G401 (cell line): ENCODE data around the gene HIGD2A. TPM values are rescaled to one million over a fixed set of nuclear protein-coding genes. Genes with fewer than 3 reads are reported as not detected.
A peak's percentile ranks its signal among the peaks of the same experiment; 100 is the strongest.
"Not testable (repeated sequence)": the region's sequence is repeated elsewhere in the genome, so short reads cannot be mapped to it uniquely, and the experiment has no call there.

ENCODE experiments used
- DNase-seq: peaks from one replicate; pipeline ENCODE4 v3.0.0-alpha.2; 2015; ENCODE audit warnings: low spot score
- in situ Hi-C: cut with HindIII; loops from 2 replicates; pipeline ENCODE4 v1.10.0; 2016; ENCODE audit warnings: low sequenced_read_pairs, mixed read lengths
- total RNA-seq: library from RNA; depleted of rRNA; stranded (reverse); fragments of >200 nt; shearing (Covaris generic); gene quantifications from 2 replicates; pipeline ENCODE4 v1.2.3, GENCODE V29; 2014

The HIGD2A gene
- total RNA-seq, 1 experiment from 2014 or later = 119 TPM

DNA sequence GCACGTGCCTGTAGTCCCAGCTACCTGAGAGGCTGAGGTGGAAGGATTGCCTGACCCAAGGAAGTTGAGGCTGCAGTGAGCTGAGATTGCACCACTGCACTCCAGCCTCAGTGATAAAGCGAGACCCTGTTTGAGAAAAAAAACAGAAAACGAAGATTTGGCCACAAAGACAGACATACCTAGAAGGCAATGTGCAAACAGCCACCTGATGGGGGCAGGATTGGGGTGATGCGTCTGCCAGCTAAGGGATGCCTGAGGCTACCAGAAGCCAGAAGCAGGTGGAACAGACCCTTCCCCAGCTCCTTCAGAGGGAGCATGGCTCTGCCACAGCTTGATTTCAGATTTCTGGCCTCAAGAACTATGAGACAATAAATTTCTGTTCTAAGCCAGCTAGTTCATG, 2.9 kb downstream of the HIGD2A start:
- in situ Hi-C loops = no loop called here
- DNase-seq = no peak

DNA sequence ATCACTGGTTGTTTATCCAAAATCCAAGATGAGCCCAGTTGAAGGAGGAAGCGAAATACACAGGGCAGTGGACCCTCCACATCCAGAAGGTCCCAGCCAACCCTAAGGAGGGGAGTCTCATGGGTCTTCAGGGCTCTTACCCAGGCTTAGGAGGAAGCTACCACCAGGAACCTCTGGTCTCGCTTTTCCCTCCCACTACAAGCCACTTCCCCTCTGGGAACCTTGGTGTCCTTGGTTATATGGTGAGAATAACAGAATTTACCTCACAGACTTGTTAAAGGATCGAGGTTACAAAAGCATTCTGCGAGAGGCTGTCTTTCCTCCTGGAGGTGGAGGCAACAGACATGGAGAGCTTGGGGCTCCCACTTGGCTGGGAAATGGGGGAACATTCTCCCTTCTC, 3.4 kb downstream of the HIGD2A start:
- DNase-seq = no peak
- in situ Hi-C loops = no loop called here

DNA sequence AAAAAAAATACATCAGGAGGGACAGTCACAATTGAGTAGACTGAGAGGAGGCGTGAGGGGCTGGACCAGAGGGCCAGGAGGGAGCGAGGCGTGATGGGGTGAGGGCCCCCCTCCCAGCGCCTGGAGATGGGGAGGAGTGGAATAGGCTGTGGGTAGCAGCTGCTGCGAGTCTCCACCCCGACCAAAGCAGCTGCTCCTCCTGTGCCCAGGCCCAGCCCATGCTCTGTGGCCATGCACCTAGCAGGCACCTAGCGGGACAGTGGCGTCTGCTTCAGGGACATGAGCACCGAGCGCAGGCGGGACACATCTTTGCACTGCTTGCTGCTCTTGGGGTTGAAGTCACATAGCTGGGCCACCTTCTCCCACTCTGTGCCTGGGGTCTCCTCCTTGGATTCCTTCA, 4.0 kb downstream of the HIGD2A start:
- no peak for DNase-seq
- in situ Hi-C loops = no loop called here

DNA sequence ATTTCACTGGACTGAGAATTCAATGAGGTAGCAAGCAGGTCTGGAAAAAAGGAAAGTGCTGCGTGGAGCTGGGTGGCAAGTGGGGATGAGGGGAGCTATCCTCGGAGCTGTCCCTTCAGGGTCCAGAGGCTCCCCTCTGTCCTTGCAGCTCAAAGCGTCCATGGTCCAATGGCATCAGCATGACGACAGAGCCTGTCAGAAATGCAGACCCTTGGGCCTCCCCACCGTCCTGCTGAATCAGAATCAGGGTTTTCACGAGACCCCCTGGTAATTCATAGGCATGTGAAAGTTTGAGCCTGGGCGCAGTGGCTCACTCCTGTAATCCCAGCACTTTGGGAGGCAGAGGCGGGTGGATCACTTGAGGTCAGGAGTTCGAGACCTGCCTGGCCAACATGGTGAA, 5.5 kb downstream of the HIGD2A start:
- in situ Hi-C loops = no loop called here
- DNase-seq = no peak

DNA sequence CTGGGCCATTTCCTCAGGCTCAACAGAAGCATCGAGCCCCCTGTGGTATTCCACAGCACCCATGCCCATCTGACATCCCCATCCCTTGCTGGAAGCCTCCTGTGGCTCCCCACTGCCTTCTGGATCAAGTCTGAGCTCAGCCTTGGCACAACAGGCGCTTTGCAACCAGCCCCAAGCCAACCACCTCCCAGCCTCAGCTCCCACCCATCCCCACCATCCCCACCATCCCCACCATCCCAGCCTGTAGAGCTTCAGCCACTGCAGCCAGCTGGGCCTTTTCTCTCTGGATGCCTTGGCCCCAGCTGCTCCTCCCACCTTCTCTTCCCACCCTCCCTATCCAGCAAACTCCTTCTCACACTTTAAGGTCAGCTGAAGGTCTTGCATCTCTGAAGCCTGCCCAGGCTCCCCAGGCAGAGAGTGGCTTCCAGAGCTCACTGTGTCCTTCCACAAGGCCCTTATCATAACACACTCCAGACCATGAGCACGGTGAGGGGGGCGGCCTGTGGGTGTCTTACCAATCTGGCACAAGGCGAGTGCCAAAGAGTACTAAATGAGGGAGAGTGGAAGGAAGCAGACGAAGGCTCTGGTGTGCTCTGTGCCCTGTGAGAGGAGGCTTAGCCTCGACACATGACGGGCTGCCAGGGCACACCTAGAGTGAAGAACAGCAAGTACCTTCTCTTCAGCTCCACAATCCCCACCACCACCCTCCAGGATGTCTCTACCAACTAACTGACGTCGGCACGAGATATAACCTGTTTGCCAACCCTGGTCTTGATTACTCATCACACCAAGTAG, 6.5 kb downstream of the HIGD2A start:
- in situ Hi-C loops = no loop called here

DNA sequence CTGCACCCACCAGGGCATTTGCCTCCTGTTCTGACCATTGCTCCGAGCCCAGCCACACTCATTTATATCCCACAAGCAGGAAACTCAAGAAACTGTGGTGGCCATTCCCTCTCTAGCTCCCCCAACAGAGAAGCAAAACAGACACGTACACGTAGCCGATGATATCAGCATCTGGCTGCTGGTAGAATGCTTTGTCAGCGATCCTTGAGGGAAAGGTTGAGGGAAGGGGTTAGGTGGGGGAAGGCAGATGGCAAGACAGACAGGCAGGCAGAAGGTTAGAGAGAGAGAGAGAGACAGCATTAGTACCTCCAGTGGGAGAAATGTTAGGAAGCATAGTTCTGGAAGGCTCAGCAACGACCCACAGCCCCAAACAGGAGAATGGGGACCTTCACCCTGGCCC, 7.8 kb downstream of the HIGD2A start:
- in situ Hi-C loops = no loop called here
- no peak for DNase-seq

More for the DNA sequence above, 6.5 kb downstream of the HIGD2A start:
- DNase-seq = no peak

DNA sequence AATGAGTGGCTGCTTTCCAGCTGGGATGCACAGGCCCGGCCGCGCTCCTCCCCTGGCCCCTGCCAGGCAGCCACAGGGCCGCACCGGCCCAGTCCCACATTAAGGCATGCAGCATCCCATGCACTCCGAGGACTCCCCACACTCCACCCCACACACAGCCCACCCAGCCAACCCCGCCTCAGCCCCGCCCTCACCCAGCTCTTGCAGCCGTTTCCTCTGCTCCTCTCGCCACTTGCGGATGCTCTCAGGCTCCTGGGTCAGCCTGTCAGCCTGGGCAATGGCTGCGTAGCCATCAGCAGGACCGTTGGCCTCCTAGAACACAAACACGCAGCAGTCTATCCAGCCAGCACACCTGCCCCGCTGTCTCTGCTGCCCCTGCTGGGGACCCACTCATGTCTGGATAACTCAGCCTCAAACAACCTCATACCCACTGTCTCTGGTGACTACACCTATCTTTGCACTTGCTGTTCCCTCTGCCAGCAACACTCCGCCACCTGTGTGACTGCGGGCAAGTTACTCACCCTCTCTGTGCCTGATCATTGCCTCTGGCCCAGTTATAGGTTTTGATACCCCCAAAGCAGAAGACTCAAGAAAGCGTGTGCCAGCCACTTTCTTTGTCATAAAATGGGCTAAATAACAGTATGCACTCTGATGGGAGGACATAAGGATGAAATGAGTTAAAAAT, 9.3 kb downstream of the HIGD2A start:
- no peak for DNase-seq
- in situ Hi-C loops = no loop called here

DNA sequence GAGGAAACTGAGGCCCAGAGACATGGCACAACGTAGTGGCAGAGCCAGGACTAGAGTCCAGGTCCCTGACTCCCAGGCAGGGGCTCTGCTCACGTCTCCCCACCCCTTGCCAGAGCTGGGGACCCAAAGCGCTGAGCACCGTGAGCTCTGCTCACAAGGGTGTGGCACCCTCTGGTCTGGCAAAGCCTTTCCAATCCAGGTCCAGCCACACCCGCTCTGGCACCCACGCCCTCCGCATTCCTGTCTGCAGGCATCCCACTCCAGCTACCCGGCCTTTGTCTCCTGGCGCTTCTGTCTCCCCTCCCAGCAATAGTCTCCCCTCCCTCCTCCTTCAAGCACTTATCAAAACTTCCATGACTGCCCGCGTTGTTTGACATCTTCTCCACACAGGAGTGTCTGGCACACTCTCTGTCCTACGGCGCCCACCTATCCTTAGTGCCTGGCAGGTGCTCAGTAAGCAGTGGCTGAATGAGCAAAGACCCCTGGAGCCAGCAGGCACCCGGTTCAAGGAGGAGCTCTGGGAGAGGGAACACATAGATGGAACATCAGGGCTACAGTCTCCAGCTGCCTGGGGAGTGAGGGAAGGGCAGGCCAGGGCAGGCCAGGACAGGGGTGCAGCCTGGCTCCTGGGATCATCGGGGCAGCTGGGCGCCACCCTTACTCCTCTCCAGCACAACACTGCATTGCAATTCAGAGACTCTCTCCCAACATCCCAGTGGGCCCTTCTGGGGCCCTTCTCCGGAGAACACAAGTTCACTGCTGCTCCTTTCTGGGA, 12.0 kb downstream of the HIGD2A start:
- in situ Hi-C loops = no loop called here
- DNase-seq = no peak

DNA sequence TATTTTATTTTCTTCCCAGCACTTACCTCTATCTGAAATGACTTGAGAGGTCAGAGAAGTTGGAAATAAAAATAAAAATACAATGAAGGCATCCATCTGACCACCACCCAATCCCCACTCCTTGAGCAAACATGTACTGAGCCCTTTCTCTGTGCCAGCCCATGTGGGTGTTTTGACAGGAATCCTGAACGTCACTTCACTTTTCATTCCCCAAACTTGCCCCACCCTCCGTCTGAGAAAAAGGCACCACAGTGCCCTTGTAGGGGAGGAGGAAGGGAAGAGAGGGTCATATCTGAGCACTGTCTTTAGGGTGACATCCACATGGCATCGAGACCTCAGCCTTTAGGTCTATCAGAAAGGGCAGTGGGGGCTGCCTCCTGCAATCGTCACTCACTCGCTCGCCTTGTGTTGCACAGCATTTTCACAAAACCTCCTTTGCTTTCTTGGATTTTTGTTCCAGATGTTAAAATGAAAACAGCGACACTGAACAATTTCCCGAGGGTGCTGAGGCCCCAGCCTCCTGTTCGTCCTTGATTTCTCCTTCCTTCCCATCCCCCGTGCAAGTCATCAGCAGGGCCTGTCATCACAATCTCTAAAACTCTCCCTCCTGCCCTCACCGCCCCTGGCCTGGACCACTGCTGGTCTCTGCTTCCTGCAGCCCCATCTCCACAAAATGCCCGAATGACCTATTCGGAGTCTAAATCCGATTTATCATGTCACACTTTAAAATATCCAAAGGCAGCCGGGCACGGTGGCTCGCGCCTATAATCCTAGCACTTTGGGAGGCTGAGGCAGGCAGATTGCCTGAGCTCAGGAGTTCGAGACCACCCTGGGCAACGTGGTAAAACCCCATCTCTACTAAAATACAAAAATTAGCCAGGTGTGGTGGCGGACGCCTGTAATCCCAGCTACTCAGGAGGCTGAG, 13.0 kb downstream of the HIGD2A start:
- in situ Hi-C loops = no loop called here
- DNase-seq = no peak

DNA sequence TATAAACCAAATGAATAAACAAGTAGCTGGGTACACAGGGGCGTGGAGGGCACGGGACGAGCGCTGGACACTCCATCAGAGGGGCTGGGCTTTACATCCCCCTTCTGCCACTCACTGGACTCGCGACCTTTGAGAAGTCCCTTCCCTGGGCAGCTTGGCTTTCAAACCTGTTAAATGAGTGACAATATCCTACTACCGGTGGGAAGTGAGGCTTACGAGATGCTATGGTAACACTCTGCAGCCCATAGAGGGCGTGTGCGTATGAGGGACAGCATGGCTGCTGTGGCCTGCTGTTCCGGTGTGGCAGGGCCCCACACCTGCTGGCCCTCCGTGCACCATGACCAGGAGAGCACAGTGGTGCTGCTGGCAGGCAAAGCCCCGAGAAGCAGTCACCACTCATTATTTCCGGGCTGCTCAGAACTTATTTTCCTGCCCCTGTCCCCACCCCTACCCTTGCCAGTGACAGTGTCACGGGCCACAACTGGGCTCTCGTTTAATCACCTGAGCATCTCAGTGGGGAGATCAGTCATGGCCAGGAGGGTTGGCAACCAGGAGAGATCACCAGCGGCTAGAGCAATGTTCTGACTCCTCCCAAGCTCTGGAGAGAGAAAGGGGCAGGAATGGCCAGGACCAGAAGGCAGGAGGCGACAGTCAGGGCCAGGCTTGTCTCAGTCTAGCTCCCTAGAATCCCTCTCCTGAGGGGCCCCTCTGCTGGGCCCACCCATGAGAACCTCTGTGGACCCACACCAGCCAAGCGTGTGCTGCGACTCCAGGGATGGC, 17.3 kb downstream of the HIGD2A start:
- in situ Hi-C loops = no loop called here

DNA sequence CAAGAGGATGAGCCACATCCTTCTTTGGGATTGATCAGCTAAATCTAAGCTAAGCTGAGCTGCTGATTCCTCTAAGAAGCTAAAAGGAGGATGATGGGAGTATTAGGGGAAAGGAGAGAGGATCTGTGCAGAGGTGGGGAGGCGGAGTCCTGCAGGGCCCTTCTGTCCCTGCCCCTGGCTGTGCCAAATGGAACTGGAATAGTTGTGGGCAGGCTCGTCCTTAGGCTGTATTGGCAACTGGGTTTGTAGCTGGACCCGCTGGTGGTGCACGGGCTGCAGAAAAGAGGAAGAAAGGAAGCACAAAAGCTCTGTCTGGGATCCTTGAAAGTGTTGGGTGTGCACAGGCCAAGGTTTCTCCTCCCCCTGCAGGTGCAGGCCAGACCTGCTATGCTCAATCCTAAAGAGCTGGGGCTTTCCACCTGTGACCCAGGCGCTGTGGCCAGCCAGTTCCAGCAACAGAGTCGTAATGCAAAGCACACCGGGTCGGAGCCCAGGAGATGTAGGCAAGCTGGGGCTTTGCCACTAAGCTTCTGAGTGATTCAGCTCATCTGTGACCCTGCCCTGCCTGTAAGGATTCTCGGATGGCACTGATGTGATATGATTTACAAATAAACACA, 18.0 kb downstream of the HIGD2A start:
- in situ Hi-C loops = no loop called here

More for the DNA sequence above, 17.3 kb downstream of the HIGD2A start:
- no peak for DNase-seq

DNA sequence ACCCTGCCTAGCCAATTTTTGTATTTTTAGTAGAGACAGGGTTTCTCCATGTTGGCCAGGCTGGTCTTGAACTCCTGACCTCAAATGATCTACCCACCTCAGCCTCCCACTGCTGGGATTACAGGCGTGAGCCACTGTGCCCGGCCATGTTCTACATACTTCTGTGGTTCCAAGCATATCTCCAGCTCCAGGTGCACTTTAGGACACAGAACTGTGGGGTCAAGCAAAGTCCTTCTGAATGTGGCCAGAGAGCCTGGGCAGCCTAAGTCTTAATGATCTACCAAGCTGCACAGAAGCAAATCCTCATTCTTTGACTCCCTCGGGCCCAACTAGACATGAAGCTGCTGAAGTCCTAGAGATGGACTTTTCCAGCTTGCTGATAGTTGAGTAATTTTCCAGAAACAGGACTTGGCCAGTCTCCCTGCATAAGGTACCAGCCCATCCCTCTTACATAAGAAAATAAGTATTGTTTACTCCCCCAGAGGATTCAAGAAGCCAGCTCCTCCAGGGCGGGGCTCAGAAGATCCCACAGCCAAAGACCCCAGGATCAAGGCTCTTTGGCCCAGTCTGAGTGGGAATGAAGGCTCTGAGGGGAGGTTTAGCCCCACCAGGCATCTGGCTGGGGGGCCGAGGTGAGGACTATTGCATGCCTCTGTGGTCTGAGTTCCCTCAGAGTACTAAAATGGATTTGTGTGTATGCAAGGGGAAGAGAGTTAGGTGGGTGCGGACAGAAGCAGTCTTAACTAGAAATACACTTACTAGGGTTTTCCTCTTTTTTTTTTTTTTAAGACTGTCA, 19.1 kb downstream of the HIGD2A start:
- in situ Hi-C loops = no loop called here
- no peak for DNase-seq

More for the DNA sequence above, 18.0 kb downstream of the HIGD2A start:
- DNase-seq = peak; percentile 30

DNA sequence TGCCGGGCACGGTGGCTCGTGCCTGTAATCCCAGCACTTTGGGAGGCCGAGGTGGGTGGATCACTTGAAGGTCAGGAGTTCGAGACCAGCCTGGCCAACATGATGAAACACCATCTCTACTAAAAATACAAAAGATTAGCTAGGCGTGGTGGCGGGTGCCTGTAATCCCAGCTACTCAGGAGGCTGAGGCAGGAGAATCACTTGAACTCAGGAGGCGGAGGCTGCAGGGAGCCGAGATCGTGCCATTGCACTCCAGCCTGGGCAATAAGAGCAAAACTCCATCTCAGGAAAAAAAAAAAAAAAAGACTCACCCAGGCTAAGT, 19.7 kb downstream of the HIGD2A start:
- in situ Hi-C loops, DNase-seq: not testable (repeated sequence)

DNA sequence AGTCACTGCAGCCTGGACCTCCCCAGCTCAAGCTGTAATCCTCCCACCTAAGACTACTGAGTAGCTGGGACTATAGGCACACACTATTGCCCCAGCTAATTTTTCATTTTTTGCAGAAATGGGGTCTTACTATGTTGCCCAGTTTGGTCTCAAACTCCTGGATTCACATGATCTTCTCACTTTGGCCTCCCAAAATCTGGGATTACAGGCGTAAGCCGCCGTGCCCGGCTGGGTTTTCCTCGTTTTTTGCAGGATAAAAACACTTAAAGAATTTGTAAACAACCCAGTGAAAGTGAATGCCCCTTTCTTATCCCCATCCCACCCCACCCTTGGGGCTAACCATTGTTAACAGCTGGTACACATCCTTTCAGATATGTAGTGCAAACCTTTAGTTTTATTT, 20.0 kb downstream of the HIGD2A start:
- in situ Hi-C loops = no loop called here

DNA sequence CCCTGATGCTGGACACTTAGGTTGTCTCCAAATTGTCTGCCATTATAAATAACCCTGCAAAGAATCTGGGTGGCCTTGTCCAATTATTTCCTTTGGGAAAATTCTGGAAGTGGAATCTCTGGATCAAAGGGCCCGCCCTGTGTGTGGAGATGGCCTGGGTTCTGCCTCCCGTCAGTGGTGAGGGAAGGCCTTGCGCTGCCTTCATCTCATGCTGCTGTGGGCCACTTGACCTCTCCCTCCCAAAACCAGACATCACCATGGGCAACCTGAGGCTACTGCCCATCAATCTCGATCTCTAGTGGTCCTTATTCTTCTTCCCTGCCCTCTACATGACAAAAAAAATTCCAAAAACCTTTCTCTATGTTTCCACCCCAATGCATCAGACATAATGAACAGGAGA, 21.2 kb downstream of the HIGD2A start:
- DNase-seq = no peak
- in situ Hi-C loops = no loop called here

More for the DNA sequence above, 20.0 kb downstream of the HIGD2A start:
- DNase-seq = no peak

DNA sequence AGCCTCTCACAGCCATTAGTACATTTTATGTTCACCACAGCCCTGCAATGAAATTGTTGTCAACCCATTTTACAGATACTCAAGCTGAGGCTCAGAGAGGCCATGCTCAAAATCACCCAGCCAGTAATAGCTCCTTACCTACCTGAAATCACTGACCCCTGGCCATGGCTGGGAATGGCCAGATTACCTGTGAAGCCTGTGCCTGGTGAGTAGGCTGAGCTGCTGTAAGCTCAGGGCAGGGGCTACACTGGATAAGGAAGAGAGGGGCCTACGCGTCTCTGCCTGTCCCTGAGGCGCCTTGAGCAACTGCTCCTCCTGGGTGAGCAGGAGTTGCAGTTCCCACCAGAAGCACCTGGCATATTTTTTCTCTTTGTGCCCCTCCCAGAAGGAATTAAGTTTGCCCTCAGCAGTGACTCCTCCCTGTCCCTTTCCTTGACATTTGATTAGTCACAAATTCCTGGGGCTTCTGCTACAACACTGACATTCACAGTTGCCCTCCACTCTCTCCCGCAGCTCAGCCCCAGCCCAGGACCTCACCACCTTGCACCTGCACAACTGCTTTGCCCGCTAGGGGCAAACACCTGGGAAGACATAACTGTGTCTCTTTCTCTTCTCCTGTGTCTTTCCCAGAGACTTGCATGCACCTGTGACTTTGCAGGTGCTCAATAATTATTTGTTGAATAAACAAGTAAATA, 22.1 kb downstream of the HIGD2A start:
- in situ Hi-C loops = no loop called here
- no peak for DNase-seq
